Amygdala (tissue), 56 donors: Measurements from ENCODE around the gene ELMO1.

Experiments used
- DNase-seq, 56 donors: peaks; one replicate each; lab custom pipeline; 2025; lab: John Stamatoyannopoulos, UW

ELMO1 gene

GRCh38 chr7:37352974-37353948 is 95.4 kb downstream of the ELMO1 start:
- DNase-seq, result peak in 1 of 56 donors; percentile 21

- DNase-seq, result no peak
Observed at GRCh38 chr7:37352251-37352880, 96.3 kb downstream of the ELMO1 start.

- no peak for DNase-seq
Observed at GRCh38 chr7:37351716-37352115, 96.9 kb downstream of the ELMO1 start.

GRCh38 chr7:37349979-37350590 is 98.6 kb downstream of the ELMO1 start:
- DNase-seq, result peak in 1 of 56 donors; percentile 20

GRCh38 chr7:37348982-37349381 is 99.7 kb downstream of the ELMO1 start:
- no peak for DNase-seq

- DNase-seq, result no peak
Observed at GRCh38 chr7:37346761-37347160, 101.9 kb downstream of the ELMO1 start.

GRCh38 chr7:37344886-37345579 is 103.6 kb downstream of the ELMO1 start:
- DNase-seq, result no peak

GRCh38 chr7:37342688-37343471 is 105.8 kb downstream of the ELMO1 start:
- DNase-seq, result peak in 3 of 56 donors; percentile 10 to 48 (median 27)

- DNase-seq, result no peak
Observed at GRCh38 chr7:37342176-37342687, 106.4 kb downstream of the ELMO1 start.

- no peak for DNase-seq
Observed at GRCh38 chr7:37341033-37341630, 107.5 kb downstream of the ELMO1 start.

- DNase-seq, result peak in 1 of 56 donors; percentile 18
Observed at GRCh38 chr7:37338966-37339365, 109.7 kb downstream of the ELMO1 start.

- DNase-seq, result no peak
Observed at GRCh38 chr7:37337522-37337921, 111.1 kb downstream of the ELMO1 start.

GRCh38 chr7:37336259-37336658 is 112.4 kb downstream of the ELMO1 start:
- peak in 2 of 56 donors; percentile 26 to 31 for DNase-seq

GRCh38 chr7:37333075-37333474 is 115.6 kb downstream of the ELMO1 start:
- no peak for DNase-seq

GRCh38 chr7:37332243-37333016 is 116.2 kb downstream of the ELMO1 start:
- no peak for DNase-seq

- DNase-seq, result no peak
Observed at GRCh38 chr7:37330775-37331174, 117.9 kb downstream of the ELMO1 start.

GRCh38 chr7:37329940-37330339 is 118.7 kb downstream of the ELMO1 start:
- no peak for DNase-seq

- DNase-seq, result no peak
Observed at GRCh38 chr7:37327288-37327687, 121.4 kb downstream of the ELMO1 start.
